Neural cell (in vitro differentiated cells): ENCODE results near the gene PCDHGC3.

Experiments
- EZH2 ChIP-seq: fragments of 200-600, 300-800 bp; shearing (Covaris generic), sonication (generic); IDR thresholded peaks from 2 replicates; pipeline ENCODE4 v1.6.1; 2014; ENCODE audit warnings: antibody characterized with exemption, low read length, borderline replicate concordance, mild to moderate bottlenecking; ENCODE audit not compliant: insufficient read depth, poor library complexity, severe bottlenecking
- MXI1 ChIP-seq: fragments of 450-650 bp; conservative IDR thresholded peaks from 2 replicates; pipeline ENCODE4 v1.6.1; 2014; ENCODE audit warnings: antibody characterized with exemption, mild to moderate bottlenecking; ENCODE audit not compliant: poor library complexity, severe bottlenecking
- POLR2AphosphoS5 ChIP-seq: IDR thresholded peaks from 2 replicates; pipeline ENCODE4 v1.6.1; 2012
- TF ChIP-seq, protein P1 (sequence below): fragments of 450-650 bp; IDR thresholded peaks from 2 replicates; pipeline ENCODE4 v1.5.1; 2014; ENCODE audit warnings: antibody characterized with exemption, mild to moderate bottlenecking, moderate library complexity; ENCODE audit not compliant: poor library complexity, severe bottlenecking
- TF ChIP-seq, protein P2 (sequence below): IDR thresholded peaks from 2 replicates; pipeline ENCODE4 v1.6.1; 2012; ENCODE audit warnings: borderline replicate concordance

DNA sequence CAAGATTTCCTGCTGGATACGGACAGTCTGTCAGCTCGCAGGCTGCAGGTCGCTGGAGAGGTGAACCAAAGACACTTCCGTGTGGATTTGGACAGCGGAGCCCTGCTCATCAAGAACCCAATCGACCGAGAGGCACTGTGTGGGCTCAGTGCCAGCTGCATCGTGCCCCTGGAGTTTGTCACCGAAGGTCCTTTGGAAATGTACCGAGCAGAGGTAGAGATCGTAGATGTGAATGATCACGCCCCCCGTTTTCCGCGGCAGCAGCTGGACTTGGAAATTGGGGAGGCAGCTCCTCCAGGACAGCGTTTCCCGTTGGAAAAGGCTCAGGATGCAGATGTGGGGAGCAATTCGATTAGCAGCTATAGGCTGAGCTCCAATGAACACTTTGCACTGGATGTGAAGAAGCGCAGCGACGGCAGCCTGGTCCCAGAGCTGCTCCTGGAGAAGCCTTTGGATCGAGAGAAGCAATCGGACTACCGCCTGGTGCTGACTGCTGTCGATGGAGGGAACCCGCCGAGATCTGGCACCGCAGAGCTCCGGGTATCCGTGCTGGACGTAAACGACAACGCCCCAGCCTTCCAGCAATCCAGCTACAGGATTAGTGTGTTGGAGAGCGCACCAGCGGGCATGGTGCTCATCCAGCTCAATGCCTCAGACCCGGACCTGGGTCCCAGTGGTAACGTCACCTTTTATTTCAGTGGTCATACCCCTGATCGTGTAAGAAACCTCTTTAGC, 9.7 kb downstream of the PCDHGC3 start:
- no peak for TF ChIP-seq MXI1
- TF ChIP-seq, protein P1, sequence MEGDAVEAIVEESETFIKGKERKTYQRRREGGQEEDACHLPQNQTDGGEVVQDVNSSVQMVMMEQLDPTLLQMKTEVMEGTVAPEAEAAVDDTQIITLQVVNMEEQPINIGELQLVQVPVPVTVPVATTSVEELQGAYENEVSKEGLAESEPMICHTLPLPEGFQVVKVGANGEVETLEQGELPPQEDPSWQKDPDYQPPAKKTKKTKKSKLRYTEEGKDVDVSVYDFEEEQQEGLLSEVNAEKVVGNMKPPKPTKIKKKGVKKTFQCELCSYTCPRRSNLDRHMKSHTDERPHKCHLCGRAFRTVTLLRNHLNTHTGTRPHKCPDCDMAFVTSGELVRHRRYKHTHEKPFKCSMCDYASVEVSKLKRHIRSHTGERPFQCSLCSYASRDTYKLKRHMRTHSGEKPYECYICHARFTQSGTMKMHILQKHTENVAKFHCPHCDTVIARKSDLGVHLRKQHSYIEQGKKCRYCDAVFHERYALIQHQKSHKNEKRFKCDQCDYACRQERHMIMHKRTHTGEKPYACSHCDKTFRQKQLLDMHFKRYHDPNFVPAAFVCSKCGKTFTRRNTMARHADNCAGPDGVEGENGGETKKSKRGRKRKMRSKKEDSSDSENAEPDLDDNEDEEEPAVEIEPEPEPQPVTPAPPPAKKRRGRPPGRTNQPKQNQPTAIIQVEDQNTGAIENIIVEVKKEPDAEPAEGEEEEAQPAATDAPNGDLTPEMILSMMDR, result no peak
- no peak for TF ChIP-seq POLR2AphosphoS5
- TF ChIP-seq EZH2, result no peak
- TF ChIP-seq, protein P2, sequence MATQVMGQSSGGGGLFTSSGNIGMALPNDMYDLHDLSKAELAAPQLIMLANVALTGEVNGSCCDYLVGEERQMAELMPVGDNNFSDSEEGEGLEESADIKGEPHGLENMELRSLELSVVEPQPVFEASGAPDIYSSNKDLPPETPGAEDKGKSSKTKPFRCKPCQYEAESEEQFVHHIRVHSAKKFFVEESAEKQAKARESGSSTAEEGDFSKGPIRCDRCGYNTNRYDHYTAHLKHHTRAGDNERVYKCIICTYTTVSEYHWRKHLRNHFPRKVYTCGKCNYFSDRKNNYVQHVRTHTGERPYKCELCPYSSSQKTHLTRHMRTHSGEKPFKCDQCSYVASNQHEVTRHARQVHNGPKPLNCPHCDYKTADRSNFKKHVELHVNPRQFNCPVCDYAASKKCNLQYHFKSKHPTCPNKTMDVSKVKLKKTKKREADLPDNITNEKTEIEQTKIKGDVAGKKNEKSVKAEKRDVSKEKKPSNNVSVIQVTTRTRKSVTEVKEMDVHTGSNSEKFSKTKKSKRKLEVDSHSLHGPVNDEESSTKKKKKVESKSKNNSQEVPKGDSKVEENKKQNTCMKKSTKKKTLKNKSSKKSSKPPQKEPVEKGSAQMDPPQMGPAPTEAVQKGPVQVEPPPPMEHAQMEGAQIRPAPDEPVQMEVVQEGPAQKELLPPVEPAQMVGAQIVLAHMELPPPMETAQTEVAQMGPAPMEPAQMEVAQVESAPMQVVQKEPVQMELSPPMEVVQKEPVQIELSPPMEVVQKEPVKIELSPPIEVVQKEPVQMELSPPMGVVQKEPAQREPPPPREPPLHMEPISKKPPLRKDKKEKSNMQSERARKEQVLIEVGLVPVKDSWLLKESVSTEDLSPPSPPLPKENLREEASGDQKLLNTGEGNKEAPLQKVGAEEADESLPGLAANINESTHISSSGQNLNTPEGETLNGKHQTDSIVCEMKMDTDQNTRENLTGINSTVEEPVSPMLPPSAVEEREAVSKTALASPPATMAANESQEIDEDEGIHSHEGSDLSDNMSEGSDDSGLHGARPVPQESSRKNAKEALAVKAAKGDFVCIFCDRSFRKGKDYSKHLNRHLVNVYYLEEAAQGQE, result no peak
